Nephron (organoid): ENCODE results near the gene PTPRZ1.

ENCODE experiments used
- H3K27ac Mint-ChIP-seq, 3 experiments: 2 replicates each; pipeline ENCODE4 v1.8.0; 2020; ENCODE audit warnings: mixed read lengths in 3 of 3, mild to moderate bottlenecking in 2 of 3, moderate library complexity in 1 of 3
- H3K27me3 Mint-ChIP-seq: 2 replicates; pipeline ENCODE4 v1.8.0; 2021; ENCODE audit warnings: low read depth, mild to moderate bottlenecking, moderate library complexity, mixed read lengths
- H3K36me3 Mint-ChIP-seq: 2 replicates; pipeline ENCODE4 v1.8.0; 2020; ENCODE audit warnings: low read depth, mixed read lengths
- H3K4me1 Mint-ChIP-seq: 2 replicates; pipeline ENCODE4 v1.8.0; 2020; ENCODE audit warnings: mixed read lengths
- H3K4me3 Mint-ChIP-seq, 3 experiments: 2 replicates each; pipeline ENCODE4 v1.8.0; 2020; ENCODE audit warnings: mild to moderate bottlenecking in 3 of 3, mixed read lengths in 3 of 3, moderate library complexity in 2 of 3
- H3K9me3 Mint-ChIP-seq: 2 replicates; pipeline ENCODE4 v1.8.0; 2020; ENCODE audit warnings: mixed read lengths
- CTCF ChIP-seq, 3 experiments: fragments of 200-600 bp; sonication (generic); IDR thresholded peaks; one replicate each; pipeline ENCODE4 v1.5.0; 2021; ENCODE audit warnings: antibody characterized with exemption in 3 of 3; ENCODE audit not compliant: unreplicated experiment in 3 of 3

PTPRZ1 gene

GRCh38 chr7:121901026-121901425, 28.1 kb downstream of the PTPRZ1 start:
- Mint-ChIP-seq H3K9me3 (no peaks in the 10 kb centered on the region), H3K27me3 (no peaks in the 10 kb centered on the region), H3K4me3 (no peak overlapping the region), H3K4me1 (no peaks in the 10 kb centered on the region), H3K36me3 (no peaks in the 10 kb centered on the region), H3K27ac (no peak overlapping the region)
- no peak for TF ChIP-seq CTCF (IDR thresholded peaks at IDR 0.05; ENCODE audit: unreplicated experiment in 3 of 3)

- Mint-ChIP-seq H3K27ac (no peak overlapping the region), H3K36me3 (no peaks in the 10 kb centered on the region), H3K4me3 (no peak overlapping the region), H3K9me3 (no peaks in the 10 kb centered on the region), H3K27me3 (no peaks in the 10 kb centered on the region), H3K4me1 (peaks cover 2% of the 10 kb centered on the region)
- no peak for TF ChIP-seq CTCF (IDR thresholded peaks at IDR 0.05; ENCODE audit: unreplicated experiment in 3 of 3)
These were observed 31.2 kb downstream of the PTPRZ1 start for GRCh38 chr7:121904120-121904519.

GRCh38 chr7:121908042-121908441, 35.1 kb downstream of the PTPRZ1 start:
- H3K27me3 Mint-ChIP-seq: no peaks in the 10 kb centered on the region
- no peak overlapping the region for H3K27ac Mint-ChIP-seq
- TF ChIP-seq CTCF (IDR thresholded peaks at IDR 0.05; ENCODE audit: unreplicated experiment in 3 of 3): no peak
- no peak overlapping the region for H3K4me3 Mint-ChIP-seq
- no peaks in the 10 kb centered on the region for H3K9me3 Mint-ChIP-seq
- peaks cover 11% of the 10 kb centered on the region for H3K4me1 Mint-ChIP-seq
- H3K36me3 Mint-ChIP-seq: no peaks in the 10 kb centered on the region

- TF ChIP-seq CTCF (IDR thresholded peaks at IDR 0.05; ENCODE audit: unreplicated experiment in 3 of 3): no peak
- Mint-ChIP-seq H3K27me3 (no peaks in the 10 kb centered on the region), H3K36me3 (no peaks in the 10 kb centered on the region), H3K9me3 (no peaks in the 10 kb centered on the region), H3K4me1 (peaks cover 11% of the 10 kb centered on the region), H3K4me3 (no peak overlapping the region), H3K27ac (no peak overlapping the region)
These were observed 36.9 kb downstream of the PTPRZ1 start for GRCh38 chr7:121909716-121910345.

GRCh38 chr7:121913947-121914675, 41.1 kb downstream of the PTPRZ1 start:
- TF ChIP-seq CTCF (IDR thresholded peaks at IDR 0.05; ENCODE audit: unreplicated experiment in 3 of 3): no peak
- H3K9me3 Mint-ChIP-seq: no peaks in the 10 kb centered on the region
- H3K36me3 Mint-ChIP-seq: no peaks in the 10 kb centered on the region
- H3K4me1 Mint-ChIP-seq: peaks cover 9% of the 10 kb centered on the region
- no peak overlapping the region for H3K4me3 Mint-ChIP-seq
- H3K27me3 Mint-ChIP-seq: no peaks in the 10 kb centered on the region
- peak overlapping the region in 1 of 3 experiments; percentile 43 for H3K27ac Mint-ChIP-seq
